GM21717 (cell line): ENCODE measurements around the gene RBM14.

Experiments
- ATAC-seq: cut with Tn5 transposase; IDR thresholded peaks from one replicate; pipeline ENCODE4 v1.9.1; 2021; ENCODE audit warnings: mild to moderate bottlenecking, moderate library complexity; ENCODE audit not compliant: unreplicated experiment

The RBM14 gene

DNA sequence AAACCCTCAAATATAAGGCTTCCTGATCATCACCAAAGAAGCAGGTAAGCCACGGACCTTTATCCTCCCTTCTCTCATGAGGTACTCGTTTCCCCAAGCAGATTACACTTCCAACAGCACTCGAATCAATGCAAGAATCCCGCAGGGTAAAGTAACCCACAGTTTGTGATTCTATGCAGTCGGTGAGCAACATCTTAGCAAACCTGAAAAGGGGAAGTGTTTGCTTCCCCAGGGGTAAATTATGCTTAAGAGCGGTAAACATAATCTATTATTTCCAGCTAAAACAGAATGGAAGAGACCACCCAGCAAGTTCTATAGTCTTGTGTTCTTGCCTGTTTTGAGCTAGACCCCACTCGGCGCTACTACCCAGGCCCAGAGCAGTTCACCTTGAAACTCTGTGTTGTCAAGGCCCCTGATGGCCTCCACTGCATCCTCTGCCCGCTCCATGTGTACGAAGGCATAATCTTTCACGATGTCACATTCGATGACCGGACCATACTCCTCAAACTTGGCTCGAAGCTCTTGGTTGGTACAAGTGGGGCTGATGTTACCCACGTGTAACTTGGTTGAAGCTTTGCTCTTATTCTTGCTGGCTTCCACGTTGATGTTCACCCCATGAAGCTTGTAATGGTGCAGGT is 60.0 kb downstream of the RBM14 start:
- no peak for ATAC-seq
